Urinary bladder (tissue), 4 donors: ENCODE measurements around the gene AQP9. TPM values are rescaled to one million over a fixed set of nuclear protein-coding genes. Genes with fewer than 3 reads are reported as not detected.
A peak's percentile ranks its signal among the peaks of the same experiment; 100 is the strongest.

Experiments
- DNase-seq: peaks from one replicate; pipeline ENCODE4 v3.0.0-alpha.2; 2015; ENCODE audit errors: extremely low spot score
- H3K27ac ChIP-seq: one replicate; pipeline ENCODE4 v1.5.1; 2013; ENCODE audit warnings: low read depth, mild to moderate bottlenecking, moderate library complexity
- H3K36me3 ChIP-seq: one replicate; pipeline ENCODE4 v1.6.1; 2013; ENCODE audit warnings: mild to moderate bottlenecking, moderate library complexity; ENCODE audit not compliant: insufficient read depth
- H3K4me1 ChIP-seq: one replicate; pipeline ENCODE4 v1.6.1; 2013; ENCODE audit warnings: mild to moderate bottlenecking, moderate library complexity; ENCODE audit not compliant: insufficient read depth
- H3K4me3 ChIP-seq: one replicate; pipeline ENCODE4 v1.5.1; 2013; ENCODE audit warnings: low read depth, low read length
- WGBS: extraction: QIAGEN DNeasy Blood & Tissue Kit; methylation state at CpG from one replicate; pipeline ENCODE4 v1.1.7; 2013; 5-methylcytosine and 5-hydroxymethylcytosine counted together
- polyA plus RNA-seq: library from polyadenylated mRNA; stranded (reverse); fragments of 200-250 nt; gene quantifications from one replicate; pipeline ENCODE4 v1.2.3, GENCODE V29; 2013
- total RNA-seq: library from RNA; depleted of rRNA; stranded (reverse); fragments of >200 nt; gene quantifications from one replicate; pipeline ENCODE4 v1.2.3, GENCODE V29; 2014
- donor health status: healthy with polysubstance abuse.
- donor health status: healthy.

AQP9 gene
- total and polyA plus RNA-seq, 2 donors = 0.85 to 1.1 TPM

- no peaks in the 10 kb centered on the region for H3K36me3 ChIP-seq
- no peak overlapping the region for H3K27ac ChIP-seq
- WGBS = 82% methylated on average over 5 of the region's 5 CpGs
- no peak for DNase-seq
- no peak overlapping the region for H3K4me3 ChIP-seq
- H3K4me1 ChIP-seq = no peaks in the 10 kb centered on the region
Measured at GRCh38 chr15:58147171-58147611, 9.0 kb downstream of the AQP9 start.

GRCh38 chr15:58148120-58148519, 9.9 kb downstream of the AQP9 start:
- no peaks in the 10 kb centered on the region for H3K4me1 ChIP-seq
- DNase-seq = no peak

GRCh38 chr15:58148633-58149445, 10.7 kb downstream of the AQP9 start:
- Histone ChIP-seq H3K4me1 (no peaks in the 10 kb centered on the region), H3K4me3 (no peak overlapping the region), H3K27ac (no peak overlapping the region), H3K36me3 (no peaks in the 10 kb centered on the region)
- 75% methylated on average over 4 of the region's 4 CpGs for WGBS
- no peak for DNase-seq

More at GRCh38 chr15:58148120-58148519, 9.9 kb downstream of the AQP9 start:
- no peak overlapping the region for H3K4me3 ChIP-seq
- H3K36me3 ChIP-seq = no peaks in the 10 kb centered on the region
- H3K27ac ChIP-seq = no peak overlapping the region

GRCh38 chr15:58154769-58155168, 16.6 kb downstream of the AQP9 start:
- WGBS = 97% methylated on average over 2 of the region's 2 CpGs
- no peak overlapping the region for H3K4me3 ChIP-seq
- H3K27ac ChIP-seq = no peak overlapping the region
- no peaks in the 10 kb centered on the region for H3K4me1 ChIP-seq
- H3K36me3 ChIP-seq = no peaks in the 10 kb centered on the region
- no peak for DNase-seq

GRCh38 chr15:58159827-58160386, 21.7 kb downstream of the AQP9 start:
- 80% methylated on average over 6 of the region's 6 CpGs for WGBS
- H3K27ac ChIP-seq = no peak overlapping the region
- H3K4me3 ChIP-seq = no peak overlapping the region
- H3K4me1 ChIP-seq = no peaks in the 10 kb centered on the region
- H3K36me3 ChIP-seq = no peaks in the 10 kb centered on the region
- no peak for DNase-seq

GRCh38 chr15:58161436-58161930, 23.3 kb downstream of the AQP9 start:
- Histone ChIP-seq H3K4me3 (no peak overlapping the region), H3K4me1 (no peaks in the 10 kb centered on the region), H3K27ac (no peak overlapping the region), H3K36me3 (no peaks in the 10 kb centered on the region)
- WGBS = 60% methylated on average over 1 of the region's 1 CpG
- no peak for DNase-seq

GRCh38 chr15:58163985-58164384, 25.8 kb downstream of the AQP9 start:
- Histone ChIP-seq H3K4me1 (no peaks in the 10 kb centered on the region), H3K4me3 (no peak overlapping the region), H3K27ac (no peak overlapping the region), H3K36me3 (no peaks in the 10 kb centered on the region)
- no peak for DNase-seq
- 71% methylated on average over 4 of the region's 4 CpGs for WGBS

- H3K4me3 ChIP-seq = no peak overlapping the region
- H3K36me3 ChIP-seq = no peaks in the 10 kb centered on the region
- DNase-seq = no peak
- H3K4me1 ChIP-seq = no peaks in the 10 kb centered on the region
- 87% methylated on average over 1 of the region's 1 CpG for WGBS
- H3K27ac ChIP-seq = no peak overlapping the region
Measured at GRCh38 chr15:58164926-58165325, 26.7 kb downstream of the AQP9 start.

GRCh38 chr15:58165661-58166060, 27.5 kb downstream of the AQP9 start:
- Histone ChIP-seq H3K4me1 (no peaks in the 10 kb centered on the region), H3K36me3 (no peaks in the 10 kb centered on the region), H3K4me3 (no peak overlapping the region), H3K27ac (no peak overlapping the region)
- DNase-seq = peak; percentile 36

- 67% methylated on average over 3 of the region's 3 CpGs for WGBS
- no peak overlapping the region for H3K27ac ChIP-seq
Measured at GRCh38 chr15:58167095-58167691, 29.0 kb downstream of the AQP9 start.

GRCh38 chr15:58169934-58170333, 31.8 kb downstream of the AQP9 start:
- Histone ChIP-seq H3K36me3 (no peaks in the 10 kb centered on the region), H3K4me3 (no peak overlapping the region), H3K4me1 (no peaks in the 10 kb centered on the region), H3K27ac (no peak overlapping the region)
- DNase-seq = no peak
- 89% methylated on average over 5 of the region's 5 CpGs for WGBS

More at GRCh38 chr15:58167095-58167691, 29.0 kb downstream of the AQP9 start:
- no peaks in the 10 kb centered on the region for H3K36me3 ChIP-seq
- no peaks in the 10 kb centered on the region for H3K4me1 ChIP-seq
- no peak overlapping the region for H3K4me3 ChIP-seq
- DNase-seq = no peak

GRCh38 chr15:58171476-58172061, 33.4 kb downstream of the AQP9 start:
- 88% methylated on average over 1 of the region's 1 CpG for WGBS
- no peak overlapping the region for H3K4me3 ChIP-seq
- H3K4me1 ChIP-seq = no peaks in the 10 kb centered on the region
- DNase-seq = no peak
- no peak overlapping the region for H3K27ac ChIP-seq
- H3K36me3 ChIP-seq = no peaks in the 10 kb centered on the region

- Histone ChIP-seq H3K36me3 (no peaks in the 10 kb centered on the region), H3K4me1 (no peaks in the 10 kb centered on the region), H3K27ac (no peak overlapping the region), H3K4me3 (no peak overlapping the region)
- no peak for DNase-seq
- WGBS = 96% methylated on average over 5 of the region's 5 CpGs
Measured at GRCh38 chr15:58174709-58175108, 36.5 kb downstream of the AQP9 start.

- Histone ChIP-seq H3K27ac (no peak overlapping the region), H3K4me1 (no peaks in the 10 kb centered on the region), H3K36me3 (no peaks in the 10 kb centered on the region), H3K4me3 (no peak overlapping the region)
- no peak for DNase-seq
- 81% methylated on average over 4 of the region's 4 CpGs for WGBS
Measured at GRCh38 chr15:58175955-58176354, 37.8 kb downstream of the AQP9 start.
